K562 (cell line): ENCODE measurements around the gene NR2C2AP. TPM values are rescaled to one million over a fixed set of nuclear protein-coding genes. Genes with fewer than 3 reads are reported as not detected.
A peak's percentile ranks its signal among the peaks of the same experiment; 100 is the strongest.

Source experiments
- CBX3 ChIP-seq, 2 experiments: IDR thresholded peaks; 1 replicate in 1 of 2; 2 replicates in 1 of 2; pipeline ENCODE4 v1.6.1; 2012; ENCODE audit warnings: inconsistent platforms in 2 of 2, low read length in 2 of 2, borderline replicate concordance in 1 of 2, control low read depth in 1 of 2
- KLF6 ChIP-seq: fragments of 250-450 bp; sonication (Bioruptor Pico); IDR thresholded peaks from 2 replicates; pipeline ENCODE4 v1.4.0; 2020; ENCODE audit warnings: mild to moderate bottlenecking, moderate library complexity, borderline replicate concordance
- MEF2A ChIP-seq: IDR thresholded peaks from 2 replicates; pipeline ENCODE4 v1.6.1; 2011; ENCODE audit warnings: low read depth, mild to moderate bottlenecking, low read length, moderate library complexity; ENCODE audit not compliant: control insufficient read depth
- MEF2D ChIP-seq: conservative IDR thresholded peaks from 2 replicates; pipeline ENCODE4 v1.6.1; 2016; ENCODE audit warnings: low read depth, missing genetic modification characterization, missing compliant biosample characterization
- PCBP1 ChIP-seq: fragments of 200-400 bp; formaldehyde crosslinking; IDR thresholded peaks from 2 replicates; pipeline ENCODE4 v1.6.1; 2018; ENCODE audit warnings: mild to moderate bottlenecking, low read depth, low read length; ENCODE audit not compliant: poor library complexity, severe bottlenecking
- RBM25 ChIP-seq: fragments of 200-400 bp; formaldehyde crosslinking; IDR thresholded peaks from 2 replicates; pipeline ENCODE4 v1.6.1; 2018; ENCODE audit warnings: low read length, low read depth, moderate library complexity; ENCODE audit not compliant: severe bottlenecking
- ZNF445 ChIP-seq: fragments of 250-450 bp; sonication (Bioruptor Pico); IDR thresholded peaks from 2 replicates; pipeline ENCODE4 v1.4.0; 2020; ENCODE audit warnings: low read depth, mild to moderate bottlenecking, moderate library complexity
- ZNF699 ChIP-seq: fragments of 250-450 bp; sonication (Bioruptor Pico); IDR thresholded peaks from 2 replicates; pipeline ENCODE4 v1.8.0; 2021; ENCODE audit warnings: mild to moderate bottlenecking, moderate library complexity; ENCODE audit not compliant: insufficient replicate concordance
- polyA plus RNA-seq, 8 experiments: library from polyadenylated mRNA; depleted of rRNA in 4 of 8; stranded (reverse) in 5 of 8; unstranded in 3 of 8; fragments of >200 nt; fragmentation: Nextera tagmentation in 2 of 8; fragmentation: Illumina TruSeq in 1 of 8; extraction: Ambion mirVana in 2 of 8; extraction: Trizol in 1 of 8; gene quantifications; 2 replicates each; pipeline versions ENCODE4 v1.2.1 to v1.2.3, GENCODE V29; 2011 to 2014; ENCODE audit warnings: inconsistent platforms in 1 of 8, missing spikeins in 1 of 8
- total RNA-seq, 7 experiments: library from RNA; depleted of rRNA in 6 of 7; stranded (reverse); fragments of >200 nt in 6 of 7; fragmentation: Illumina TruSeq in 2 of 7; extraction: Trizol in 2 of 7; gene quantifications; 2 replicates each; pipeline versions ENCODE4 v1.2.1 to v1.2.3, GENCODE V29; 2011 to 2021; ENCODE audit warnings: low replicate concordance in 1 of 7
- TF ChIP-seq, protein P1 (sequence below), 2 experiments: fragments of 450-650 bp in 1 of 2; sonication (generic) in 1 of 2; formaldehyde crosslinking; conservative IDR thresholded peaks; 2 replicates each; pipeline versions ENCODE4 v1.4.0 to v1.8.1; 2020 to 2022; ENCODE audit warnings: mild to moderate bottlenecking in 1 of 2, missing genetic modification reagents in 1 of 2
- TF ChIP-seq, protein P2 (sequence below): fragments of 450-650 bp; formaldehyde crosslinking; IDR thresholded peaks from 2 replicates; pipeline ENCODE4 v1.4.0; 2020; ENCODE audit warnings: mild to moderate bottlenecking, mixed read lengths
- TF ChIP-seq, protein P3 (sequence below): fragments of 450-650 bp; IDR thresholded peaks from 2 replicates; pipeline ENCODE4 v1.6.1; 2017; ENCODE audit warnings: mild to moderate bottlenecking, moderate library complexity
- TF ChIP-seq, protein P4 (sequence below): fragments of 250-450 bp; sonication (Bioruptor Pico); IDR thresholded peaks from 2 replicates; pipeline ENCODE4 v1.5.0; 2021

Gene NR2C2AP
- total and polyA plus RNA-seq, 9 of the 15 experiments (the other 6 are each of a cell fraction or from before 2014, with no cell fraction given): 23.7 to 77.4 (median 32.4) TPM

DNA sequence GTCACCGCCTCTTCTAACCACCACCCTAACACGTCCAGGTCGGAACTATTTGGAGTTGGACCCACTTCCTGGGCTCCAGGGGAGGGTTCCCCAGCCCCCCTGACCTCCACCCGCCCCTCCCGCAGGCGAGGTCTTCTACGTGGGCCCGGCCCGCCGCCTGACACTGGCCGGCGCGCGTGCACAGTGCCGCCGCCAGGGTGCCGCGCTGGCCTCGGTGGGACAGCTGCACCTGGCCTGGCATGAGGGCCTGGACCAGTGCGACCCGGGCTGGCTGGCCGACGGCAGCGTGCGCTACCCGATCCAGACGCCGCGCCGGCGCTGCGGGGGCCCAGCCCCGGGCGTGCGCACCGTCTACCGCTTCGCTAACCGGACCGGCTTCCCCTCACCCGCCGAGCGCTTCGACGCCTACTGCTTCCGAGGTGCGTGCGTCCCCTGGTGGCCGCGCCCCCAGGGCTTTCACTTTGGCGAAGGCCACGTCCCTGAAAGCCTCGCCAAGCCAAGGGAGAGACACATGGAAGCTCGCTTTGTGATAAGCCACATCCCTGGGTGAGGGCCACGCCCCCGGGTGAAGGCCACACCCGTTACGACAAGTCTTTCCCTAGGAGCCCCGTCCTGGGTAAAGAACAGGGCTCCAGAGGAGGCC is 21.8 kb upstream of the NR2C2AP start (continued):
- TF ChIP-seq, protein P1, sequence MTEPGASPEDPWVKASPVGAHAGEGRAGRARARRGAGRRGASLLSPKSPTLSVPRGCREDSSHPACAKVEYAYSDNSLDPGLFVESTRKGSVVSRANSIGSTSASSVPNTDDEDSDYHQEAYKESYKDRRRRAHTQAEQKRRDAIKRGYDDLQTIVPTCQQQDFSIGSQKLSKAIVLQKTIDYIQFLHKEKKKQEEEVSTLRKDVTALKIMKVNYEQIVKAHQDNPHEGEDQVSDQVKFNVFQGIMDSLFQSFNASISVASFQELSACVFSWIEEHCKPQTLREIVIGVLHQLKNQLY (CRISPR knock-in tag; conservative IDR thresholded peaks at IDR 0.05): 0 out of 4 replicates have a peak, but pooled peaks of 1 of the 2 experiments have one; percentile 78
- TF ChIP-seq ZNF699 (no peak), KLF6 (no peak), MEF2A (no peak), CBX3 (IDR thresholded peaks at IDR 0.05; ENCODE audit: borderline replicate concordance in 1 of 2, low read length in 2 of 2) (peak in 1 of 2 experiments; percentile 93; a peak in 2 of 3 replicates), PCBP1 (no peak), RBM25 (peak; percentile 29), ZNF445 (CRISPR knock-in tag) (no peak), MEF2D (tag) (no peak)
- TF ChIP-seq, protein P2, sequence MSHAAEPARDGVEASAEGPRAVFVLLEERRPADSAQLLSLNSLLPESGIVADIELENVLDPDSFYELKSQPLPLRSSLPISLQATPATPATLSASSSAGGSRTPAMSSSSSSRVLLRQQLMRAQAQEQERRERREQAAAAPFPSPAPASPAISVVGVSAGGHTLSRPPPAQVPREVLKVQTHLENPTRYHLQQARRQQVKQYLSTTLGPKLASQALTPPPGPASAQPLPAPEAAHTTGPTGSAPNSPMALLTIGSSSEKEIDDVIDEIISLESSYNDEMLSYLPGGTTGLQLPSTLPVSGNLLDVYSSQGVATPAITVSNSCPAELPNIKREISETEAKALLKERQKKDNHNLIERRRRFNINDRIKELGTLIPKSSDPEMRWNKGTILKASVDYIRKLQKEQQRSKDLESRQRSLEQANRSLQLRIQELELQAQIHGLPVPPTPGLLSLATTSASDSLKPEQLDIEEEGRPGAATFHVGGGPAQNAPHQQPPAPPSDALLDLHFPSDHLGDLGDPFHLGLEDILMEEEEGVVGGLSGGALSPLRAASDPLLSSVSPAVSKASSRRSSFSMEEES (CRISPR knock-in tag): no peak
- TF ChIP-seq, protein P3, sequence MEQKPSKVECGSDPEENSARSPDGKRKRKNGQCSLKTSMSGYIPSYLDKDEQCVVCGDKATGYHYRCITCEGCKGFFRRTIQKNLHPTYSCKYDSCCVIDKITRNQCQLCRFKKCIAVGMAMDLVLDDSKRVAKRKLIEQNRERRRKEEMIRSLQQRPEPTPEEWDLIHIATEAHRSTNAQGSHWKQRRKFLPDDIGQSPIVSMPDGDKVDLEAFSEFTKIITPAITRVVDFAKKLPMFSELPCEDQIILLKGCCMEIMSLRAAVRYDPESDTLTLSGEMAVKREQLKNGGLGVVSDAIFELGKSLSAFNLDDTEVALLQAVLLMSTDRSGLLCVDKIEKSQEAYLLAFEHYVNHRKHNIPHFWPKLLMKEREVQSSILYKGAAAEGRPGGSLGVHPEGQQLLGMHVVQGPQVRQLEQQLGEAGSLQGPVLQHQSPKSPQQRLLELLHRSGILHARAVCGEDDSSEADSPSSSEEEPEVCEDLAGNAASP: no peak
- TF ChIP-seq, protein P4, sequence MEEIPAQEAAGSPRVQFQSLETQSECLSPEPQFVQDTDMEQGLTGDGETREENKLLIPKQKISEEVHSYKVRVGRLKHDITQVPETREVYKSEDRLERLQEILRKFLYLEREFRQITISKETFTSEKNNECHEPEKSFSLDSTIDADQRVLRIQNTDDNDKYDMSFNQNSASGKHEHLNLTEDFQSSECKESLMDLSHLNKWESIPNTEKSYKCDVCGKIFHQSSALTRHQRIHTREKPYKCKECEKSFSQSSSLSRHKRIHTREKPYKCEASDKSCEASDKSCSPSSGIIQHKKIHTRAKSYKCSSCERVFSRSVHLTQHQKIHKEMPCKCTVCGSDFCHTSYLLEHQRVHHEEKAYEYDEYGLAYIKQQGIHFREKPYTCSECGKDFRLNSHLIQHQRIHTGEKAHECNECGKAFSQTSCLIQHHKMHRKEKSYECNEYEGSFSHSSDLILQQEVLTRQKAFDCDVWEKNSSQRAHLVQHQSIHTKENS (CRISPR knock-in tag): no peak
